ENCODE data around the gene ZFYVE1.

GRCh38 chr14:72975770-72976169 is 51.1 kb downstream of the ZFYVE1 start:
- TF ChIP-seq EZH2 (IDR thresholded peaks at IDR 0.05) (no peak), POLR2AphosphoS5 (IDR thresholded peaks at IDR 0.05; ENCODE audit: borderline replicate concordance, low read depth, low read length) (no peak), FOXP2 (optimal IDR thresholded peaks at IDR 0.05; ENCODE audit: control extremely low read depth, extremely low read length, insufficient read depth) (no peak)
